Right cardiac atrium (tissue), 5 donors: ENCODE measurements around the gene CGB3. TPM values are rescaled to one million over a fixed set of nuclear protein-coding genes. Genes with fewer than 3 reads are reported as not detected.
"Not testable (repeated sequence)": the region's sequence is repeated elsewhere in the genome, so short reads cannot be mapped to it uniquely, and the experiment has no call there.

ENCODE experiments used
- ATAC-seq, 2 donors: fragments of 200-7000 bp; cut with Tn5 transposase; one replicate each; pipeline versions ENCODE4 v1.8.0 to v1.9.1; 2020; ENCODE audit warnings: moderate library complexity in 2 of 2, mild to moderate bottlenecking in 1 of 2
- DNase-seq, 3 donors: peaks; one replicate each; pipeline ENCODE4 v3.0.0-alpha.2; 2020
- H3K27ac ChIP-seq: one replicate; pipeline ENCODE4 v1.5.1; 2013; ENCODE audit warnings: mild to moderate bottlenecking, low read length, control low read depth, moderate library complexity
- H3K27me3 ChIP-seq: one replicate; pipeline ENCODE4 v1.6.1; 2013; ENCODE audit not compliant: control insufficient read depth, insufficient read depth
- H3K4me1 ChIP-seq: one replicate; pipeline ENCODE4 v1.6.1; 2013; ENCODE audit warnings: low read length; ENCODE audit not compliant: control insufficient read depth, insufficient read depth
- H3K4me3 ChIP-seq: one replicate; pipeline ENCODE4 v1.5.1; 2013; ENCODE audit warnings: low read length, control low read depth
- H3K9me3 ChIP-seq: one replicate; pipeline ENCODE4 v1.6.1; 2013; ENCODE audit warnings: low read length; ENCODE audit not compliant: control insufficient read depth
- WGBS: extraction: QIAGEN DNeasy Blood & Tissue Kit; methylation state at CpG from one replicate; pipeline ENCODE4 v1.1.7; 2013; 5-methylcytosine and 5-hydroxymethylcytosine counted together
- intact Hi-C, 4 donors: fragments of 100-400 bp; cut with DNase I; formaldehyde crosslinking; loops; one replicate each; pipeline versions ENCODE4 v1.11.0 to v1.14.0; 2022 to 2023
- polyA plus RNA-seq: library from polyadenylated mRNA; stranded (reverse); fragments of 200-250 nt; gene quantifications from one replicate; pipeline ENCODE4 v1.2.3, GENCODE V29; 2013
- total RNA-seq, 4 donors: library from RNA; stranded (reverse); fragmentation: NEBNext Ultra II Directional; extraction: Animal tissue kit (Norgen Biotek cat#: 25700); gene quantifications; one replicate each; pipeline ENCODE4 v1.2.1, GENCODE V29; 2021
- donor health status: healthy with polysubstance abuse.
- donor health status: DM: no; HTN: yes; CAD: no.
- donor health status: DM: no; HTN: no; CAD: no.
- donor health status: DM: no; HTN: yes; CAD: no; lungs with severe emphysema.
- donor health status: DM: yes; HTN: yes; CAD: no.

CGB3 gene
- total and polyA plus RNA-seq, 5 donors: not detected

DNA sequence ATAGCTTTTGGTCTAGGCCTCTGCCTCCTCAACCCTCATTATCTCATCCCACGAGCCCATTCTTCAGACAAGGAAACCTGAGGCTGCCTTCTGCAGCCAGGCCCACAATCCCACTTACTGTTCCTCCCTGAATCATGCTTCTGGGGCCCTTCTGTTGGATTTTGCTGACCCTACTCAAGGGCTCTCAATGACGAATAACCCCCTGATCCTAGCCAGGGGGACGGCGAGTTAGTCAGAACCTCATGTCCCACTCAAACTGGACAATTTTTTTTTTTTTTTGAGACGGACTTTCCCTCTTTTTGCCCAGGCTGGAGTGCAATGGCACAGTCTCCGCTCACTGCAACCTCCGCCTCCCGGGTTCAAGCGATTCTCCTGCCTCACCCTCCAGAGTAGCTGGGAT, 2.0 kb downstream of the CGB3 start:
- no peak overlapping the region for H3K27ac ChIP-seq
- intact Hi-C loops: no loop called here
- no peak for ATAC-seq
- H3K4me1 ChIP-seq: no peaks in the 10 kb centered on the region
- H3K4me3 ChIP-seq: no peak overlapping the region
- WGBS: 92% methylated on average over 9 of the region's 9 CpGs
- no peaks in the 10 kb centered on the region for H3K27me3 ChIP-seq
- H3K9me3 ChIP-seq: no peaks in the 10 kb centered on the region
- DNase-seq: peak in 1 of 3 donors; percentile 7

DNA sequence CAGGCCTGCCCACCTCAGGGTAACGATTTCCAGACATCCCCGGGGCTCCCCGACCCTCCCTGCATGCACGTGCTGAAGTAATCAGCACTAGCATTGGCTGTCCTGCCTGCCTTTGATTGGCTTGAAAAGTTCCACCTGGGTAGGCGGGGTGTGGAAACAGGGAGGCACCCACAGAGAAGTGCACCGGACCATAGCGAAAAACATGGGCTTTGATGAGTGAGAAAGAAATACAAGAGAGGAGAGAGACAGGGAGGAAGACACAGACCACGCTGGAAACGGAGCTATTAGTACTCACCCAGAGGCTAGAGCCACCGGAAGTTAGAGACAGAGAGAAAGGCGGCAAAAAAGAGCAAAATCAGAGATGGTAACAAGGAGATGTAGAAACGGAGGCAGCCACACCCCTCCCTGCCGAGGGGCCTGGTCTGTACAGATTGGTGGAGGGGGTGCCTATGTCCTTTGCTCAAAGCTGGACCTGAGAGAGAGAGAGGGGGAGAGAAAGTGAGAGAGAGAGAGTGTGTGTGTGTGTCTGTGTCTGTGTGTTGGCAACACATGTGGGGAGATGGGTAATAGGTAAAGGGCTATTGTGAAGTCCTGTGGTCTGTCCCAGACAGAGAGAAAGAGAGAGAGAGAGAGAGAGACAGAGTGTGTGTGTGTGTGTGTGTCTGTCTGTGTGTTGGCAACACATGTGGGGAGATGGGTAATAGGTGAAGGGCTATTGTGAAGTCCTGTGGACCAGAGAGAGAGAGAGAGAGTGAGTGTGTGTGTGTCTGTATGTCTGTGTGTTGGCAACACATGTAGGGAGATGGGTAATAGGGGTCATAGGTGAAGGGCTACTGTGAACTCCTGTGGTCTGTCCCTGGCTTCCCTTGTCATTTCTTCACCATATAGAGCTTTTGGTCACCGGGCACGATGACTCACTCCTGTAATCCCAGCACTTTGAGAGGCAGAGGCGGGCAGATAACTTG, 2.9 kb downstream of the CGB3 start:
- 41% methylated on average over 16 of the region's 16 CpGs for WGBS
- H3K4me1 ChIP-seq: no peaks in the 10 kb centered on the region
- intact Hi-C loops: no loop called here
- H3K27me3 ChIP-seq: no peaks in the 10 kb centered on the region
- peak in 1 of 3 donors; percentile 22 for DNase-seq
- no peak overlapping the region for H3K27ac ChIP-seq
- ATAC-seq: no peak
- no peak overlapping the region for H3K4me3 ChIP-seq
- no peaks in the 10 kb centered on the region for H3K9me3 ChIP-seq

DNA sequence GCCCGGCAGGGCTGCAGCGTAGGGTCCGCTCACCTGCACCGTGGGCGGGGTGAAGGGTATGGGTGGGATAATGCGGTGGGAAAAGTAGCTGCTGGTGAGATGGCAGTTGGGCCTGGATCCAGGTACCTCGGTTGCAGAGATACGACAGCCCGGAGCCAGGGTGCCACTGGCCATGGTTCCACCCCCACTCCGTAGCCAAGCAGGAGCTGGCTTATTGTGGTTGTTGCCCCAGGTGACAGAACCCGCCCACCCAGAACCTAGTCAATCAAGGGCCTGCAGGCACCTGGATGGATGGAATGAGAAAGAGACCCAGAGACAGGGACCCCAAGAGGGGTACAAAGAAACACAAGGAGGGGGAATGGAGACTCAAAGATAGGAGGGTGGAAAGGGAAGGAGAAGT, 3.8 kb downstream of the CGB3 start:
- no peaks in the 10 kb centered on the region for H3K4me1 ChIP-seq
- ATAC-seq (no peak), DNase-seq (peak in 1 of 3 donors; percentile 37)
- intact Hi-C loops: no loop called here
- H3K27ac ChIP-seq: no peak overlapping the region
- WGBS: 70% methylated on average over 11 of the region's 11 CpGs
- H3K9me3 ChIP-seq: no peaks in the 10 kb centered on the region
- no peaks in the 10 kb centered on the region for H3K27me3 ChIP-seq
- no peak overlapping the region for H3K4me3 ChIP-seq

DNA sequence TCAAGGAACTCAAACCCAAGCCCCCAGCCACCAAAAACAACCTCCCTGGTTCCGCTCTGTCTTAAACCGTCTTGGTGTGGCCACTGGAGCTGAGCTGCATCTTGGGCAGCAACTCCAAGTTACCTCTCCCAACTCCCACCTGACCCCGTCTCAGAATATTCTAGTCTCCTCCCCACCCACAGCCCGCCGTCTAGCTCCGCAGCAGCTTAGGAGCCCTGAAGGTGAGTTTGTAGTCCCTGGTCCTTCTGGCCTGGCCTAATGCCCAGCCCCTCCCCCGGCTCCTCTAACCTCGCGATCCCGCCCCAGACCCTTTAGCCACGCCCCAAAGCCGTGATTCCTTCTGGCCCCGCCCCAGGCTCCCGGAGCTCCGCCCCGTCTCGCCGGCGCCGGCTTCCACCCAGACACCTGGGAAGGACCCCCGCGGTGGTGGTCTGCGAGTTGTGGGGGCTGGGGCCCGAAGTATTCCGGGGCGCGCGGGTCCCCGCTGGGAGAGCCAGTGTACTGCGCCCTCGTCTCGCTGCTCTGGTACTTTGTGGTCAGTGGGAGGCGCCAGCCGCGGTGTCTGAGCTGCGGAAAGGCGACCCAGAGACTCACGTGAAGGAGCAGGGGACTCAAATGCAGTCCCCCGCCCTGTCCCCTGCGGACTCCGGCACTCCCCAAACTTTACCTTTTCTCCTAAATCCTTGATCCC, 4.7 kb downstream of the CGB3 start:
- WGBS: 15% methylated on average over 41 of the region's 41 CpGs
- Histone ChIP-seq H3K27me3 (no peaks in the 10 kb centered on the region), H3K27ac (no peak overlapping the region), H3K4me1 (no peaks in the 10 kb centered on the region), H3K4me3 (peak overlapping the region; percentile 35), H3K9me3 (no peaks in the 10 kb centered on the region)
- DNase-seq (peak; percentile 60 to 89 (median 88)), ATAC-seq (peak; percentile 71 to 75)
- intact Hi-C loops: no loop called here

DNA sequence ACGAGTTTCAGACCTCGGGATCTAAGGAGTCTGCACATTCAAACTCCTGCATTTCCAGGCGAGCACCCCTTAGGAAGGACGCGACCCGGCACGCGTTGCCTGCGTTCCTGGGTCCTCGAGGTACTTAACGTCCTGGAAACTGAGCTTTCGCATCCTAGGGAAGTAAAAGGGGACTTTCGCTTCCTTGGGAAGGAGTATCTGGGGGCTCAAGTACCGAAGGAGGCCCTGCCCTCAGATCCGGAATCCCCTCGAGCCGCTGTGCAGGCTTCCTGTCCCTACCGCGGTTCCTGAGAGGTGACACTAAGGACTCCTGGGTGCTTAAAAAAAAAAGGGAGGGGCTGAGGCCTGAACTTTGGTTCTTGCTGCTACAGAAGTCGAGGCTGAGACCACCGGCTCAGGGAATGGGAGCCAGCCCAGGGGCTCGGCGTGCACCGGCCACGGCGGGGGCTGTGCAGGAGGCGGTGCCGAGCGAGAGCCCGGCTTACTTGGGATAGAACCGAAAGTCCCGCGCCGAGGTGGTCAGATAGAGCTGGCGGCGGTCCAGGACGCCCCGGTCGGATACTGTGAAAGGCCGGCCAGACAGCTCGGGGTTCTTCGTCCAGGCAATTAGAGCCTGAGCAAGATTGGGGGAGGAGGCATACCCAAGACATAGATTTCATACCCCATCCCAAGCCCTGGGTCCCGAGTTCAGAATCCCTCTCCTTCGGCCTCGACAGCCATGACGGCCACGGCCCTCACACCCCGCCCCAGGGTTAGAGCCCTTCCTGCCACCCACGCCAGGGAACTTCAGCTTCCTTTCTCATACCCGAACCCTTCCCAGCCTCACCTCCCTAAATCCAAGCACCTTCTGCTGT, 5.5 kb downstream of the CGB3 start:
- H3K27ac ChIP-seq, H3K27me3 ChIP-seq, H3K4me1 ChIP-seq, H3K9me3 ChIP-seq, intact Hi-C loops: not testable (repeated sequence)
- 4% methylated on average over 50 of the region's 50 CpGs for WGBS
- ATAC-seq (peak; percentile 6 to 32), DNase-seq (peak in 2 of 3 donors; percentile 71 to 79)
- H3K4me3 ChIP-seq: peak overlapping the region; percentile 53

DNA sequence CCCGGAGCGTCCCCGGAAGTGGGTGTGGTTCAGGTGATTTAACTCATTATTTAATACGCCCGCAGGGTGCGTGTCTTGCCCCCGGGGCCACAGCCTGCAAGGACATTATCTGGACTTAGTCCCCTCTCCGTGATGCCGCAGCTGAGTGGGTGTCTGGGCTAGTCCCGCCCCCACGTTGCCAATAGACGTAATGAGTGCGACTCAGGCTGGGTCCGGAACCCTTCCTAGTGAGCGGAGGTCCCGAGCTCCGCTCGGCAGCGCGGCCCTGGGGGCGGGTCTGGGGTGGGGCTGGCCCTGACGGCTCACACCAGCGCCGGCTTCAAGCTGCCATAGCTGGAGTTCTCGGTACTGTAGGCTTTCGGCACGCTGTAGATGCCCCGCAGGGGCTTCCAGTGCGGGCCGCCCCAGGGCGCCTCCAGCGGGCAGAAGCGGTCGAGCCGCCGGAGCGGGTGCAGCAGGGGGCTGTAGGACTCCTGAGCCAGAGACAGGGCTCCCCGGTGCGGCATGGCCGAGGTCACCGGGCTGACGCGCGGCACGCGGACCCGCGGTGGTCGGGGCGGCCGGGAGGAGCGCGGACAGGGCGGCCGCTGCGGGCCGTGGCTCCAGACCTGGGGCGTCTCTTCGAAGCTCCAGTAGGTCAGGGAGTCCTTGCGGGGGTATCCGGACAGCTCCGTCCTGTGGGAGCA, 6.3 kb downstream of the CGB3 start:
- intact Hi-C loops: no loop called here

DNA sequence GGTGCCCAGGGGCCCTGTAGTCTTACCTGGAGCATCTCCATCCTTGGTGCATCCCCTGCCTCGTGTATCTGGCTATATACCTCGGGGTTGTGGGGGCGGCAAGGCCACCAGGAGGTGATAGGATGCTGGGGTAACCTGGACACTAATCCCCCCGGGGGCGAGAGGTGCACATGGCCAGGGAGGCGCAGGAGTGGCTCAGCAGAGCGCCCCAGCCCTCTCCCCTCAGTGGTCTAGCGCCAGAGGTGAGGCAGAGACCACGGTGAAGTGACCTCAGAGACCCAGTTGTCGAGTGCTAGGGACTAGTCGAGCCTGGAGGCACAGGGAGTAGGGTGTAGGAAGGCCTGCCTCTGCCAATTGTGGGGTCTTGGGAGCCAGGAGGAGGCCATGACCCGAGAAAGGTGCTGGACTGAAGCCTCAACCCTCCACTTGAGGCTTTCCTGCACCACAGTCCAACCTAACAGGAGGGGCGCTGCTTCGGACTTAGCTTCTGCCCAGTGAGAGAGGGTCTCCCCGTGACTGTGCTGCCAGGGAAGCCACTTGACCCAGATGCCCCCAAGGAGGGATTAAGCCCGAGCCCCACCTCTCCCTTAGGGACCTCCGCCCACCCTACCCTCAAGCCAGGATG, 7.0 kb downstream of the CGB3 start, which contains the start of gene LHB:
LHB (minus strand) TSS at position 51 of the 625 bp plus-strand sequence; CDS start at position 41, 10 bp downstream.
- intact Hi-C loops: no loop called here
- Histone ChIP-seq H3K27ac (no peak within 1 kb of the TSS), H3K9me3 (no peaks in the 10 kb centered on the region), H3K4me3 (peak within 1 kb of the TSS; percentile 53), H3K27me3 (no peaks in the 10 kb centered on the region), H3K4me1 (no peaks in the 10 kb centered on the region)
- WGBS: 71% methylated on average over 17 of the region's 17 CpGs
- DNase-seq: no peak
- ATAC-seq: no peak

More for the DNA sequence above, 6.3 kb downstream of the CGB3 start:
- DNase-seq: peak; percentile 62 to 80 (median 79)
- Histone ChIP-seq H3K27ac (no peak overlapping the region), H3K4me3 (peak overlapping the region; percentile 53), H3K9me3 (no peaks in the 10 kb centered on the region), H3K4me1 (no peaks in the 10 kb centered on the region), H3K27me3 (no peaks in the 10 kb centered on the region)
- WGBS: 1% methylated on average over 62 of the region's 62 CpGs
- ATAC-seq: peak; percentile 66 to 72

DNA sequence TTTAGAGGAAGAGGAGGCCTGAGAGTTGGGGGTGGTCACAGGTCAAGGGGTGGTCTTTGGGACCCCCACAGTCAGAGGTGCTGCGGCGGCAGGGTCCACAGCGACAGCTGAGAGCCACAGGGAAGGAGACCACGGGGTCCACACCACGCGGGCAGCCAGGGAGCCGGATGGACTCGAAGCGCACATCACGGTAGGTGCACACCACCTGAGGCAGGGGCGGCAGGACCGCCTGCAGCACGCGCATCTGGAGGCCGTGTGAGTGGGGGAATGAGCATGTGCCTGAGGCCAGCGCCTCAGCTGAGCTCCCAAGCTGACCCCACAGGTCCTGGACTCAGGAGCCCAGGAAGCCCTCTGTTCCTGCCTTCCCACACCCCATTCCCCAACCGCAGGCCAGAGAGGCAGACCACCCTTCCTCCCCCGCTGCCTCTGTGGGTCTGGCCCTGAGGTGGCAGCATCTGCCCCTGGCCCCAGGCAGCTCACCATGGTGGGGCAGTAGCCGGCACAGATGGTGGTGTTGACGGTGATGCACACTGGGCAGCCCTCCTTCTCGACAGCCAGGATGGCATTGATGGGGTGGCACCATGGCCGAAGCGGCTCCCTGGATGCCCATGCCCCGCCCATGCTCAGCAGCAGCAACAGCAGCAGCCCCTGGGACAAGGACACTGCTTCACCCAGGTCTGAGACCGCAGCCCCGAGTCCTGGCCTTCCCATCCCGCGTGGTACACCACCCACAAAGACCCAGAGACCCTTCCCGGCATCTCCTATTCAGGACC, 7.9 kb downstream of the CGB3 start:
- H3K27me3 ChIP-seq: no peaks in the 10 kb centered on the region
- ATAC-seq (no peak), DNase-seq (peak in 1 of 3 donors; percentile 25)
- H3K4me3 ChIP-seq: no peak overlapping the region
- no peak overlapping the region for H3K27ac ChIP-seq
- no peaks in the 10 kb centered on the region for H3K4me1 ChIP-seq
- intact Hi-C loops: no loop called here
- H3K9me3 ChIP-seq: no peaks in the 10 kb centered on the region
- 95% methylated on average over 26 of the region's 29 CpGs for WGBS

DNA sequence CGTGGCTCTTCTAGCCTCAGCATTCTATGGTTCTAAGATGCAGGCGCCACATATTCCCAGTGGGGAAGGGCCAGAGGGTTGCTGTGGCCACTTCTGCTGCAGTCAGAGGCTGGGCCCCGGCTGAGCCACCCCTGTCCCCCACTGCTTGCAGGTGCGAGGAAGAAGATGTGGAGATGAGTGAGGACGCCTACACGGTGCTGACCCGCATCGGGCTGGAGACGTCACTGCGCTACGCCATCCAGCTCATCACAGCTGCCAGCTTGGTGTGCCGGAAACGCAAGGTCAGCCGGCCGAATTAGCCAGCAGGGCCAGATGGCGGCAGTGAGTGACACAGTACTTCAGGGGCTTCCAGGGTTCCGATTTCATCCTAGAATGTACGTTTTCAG, 9.3 kb downstream of the CGB3 start:
- WGBS: 91% methylated on average over 18 of the region's 18 CpGs
- Histone ChIP-seq H3K4me3 (no peak overlapping the region), H3K27me3 (no peaks in the 10 kb centered on the region), H3K27ac (no peak overlapping the region), H3K4me1 (no peaks in the 10 kb centered on the region), H3K9me3 (no peaks in the 10 kb centered on the region)
- intact Hi-C loops: no loop called here
- ATAC-seq (no peak), DNase-seq (peak in 1 of 3 donors; percentile 34)
